WTC11 (cell line): ENCODE measurements around the gene ZNF519. TPM values are rescaled to one million over a fixed set of nuclear protein-coding genes. Genes with fewer than 3 reads are reported as not detected.
A peak's percentile ranks its signal among the peaks of the same experiment; 100 is the strongest.

Source experiments
- ATAC-seq: fragments of 200-7000 bp; cut with Tn5 transposase; 2 replicates; pipeline ENCODE4 v1.10.0; 2021; ENCODE audit warnings: mild to moderate bottlenecking, moderate library complexity
- CTCF ChIA-PET: fragments of 300-600 bp; sonication (Branson Sonifier 250); formaldehyde crosslinking; loops from one replicate; lab custom pipeline; 2021; ENCODE audit warnings: antibody characterized with exemption; lab: Charles Lee
- POLR2A ChIA-PET: fragments of 350-600 bp; sonication (Branson Sonifier 250); formaldehyde crosslinking; loops from one replicate; lab custom pipeline; 2021; ENCODE audit warnings: antibody characterized with exemption; lab: Charles Lee
- DNase-seq: peaks from one replicate; pipeline ENCODE4 v3.0.0; 2021; ENCODE audit warnings: low spot score
- H3K27ac Mint-ChIP-seq: 2 replicates; pipeline ENCODE4 v1.8.0; 2021; ENCODE audit warnings: mixed read lengths
- H3K27me3 Mint-ChIP-seq: 2 replicates; pipeline ENCODE4 v1.8.0; 2021; ENCODE audit warnings: low read depth, mild to moderate bottlenecking, moderate library complexity, mixed read lengths
- H3K36me3 Mint-ChIP-seq: 2 replicates; pipeline ENCODE4 v1.8.0; 2021; ENCODE audit warnings: mixed read lengths
- H3K4me1 Mint-ChIP-seq: 2 replicates; pipeline ENCODE4 v1.8.0; 2022; ENCODE audit warnings: mixed read lengths
- H3K4me3 Mint-ChIP-seq: 2 replicates; pipeline ENCODE4 v1.8.0; 2021; ENCODE audit warnings: mild to moderate bottlenecking, moderate library complexity, mixed read lengths
- H3K9me3 Mint-ChIP-seq: 2 replicates; pipeline ENCODE4 v1.8.0; 2021; ENCODE audit warnings: mixed read lengths
- ATF1 ChIP-seq: sonication (generic); formaldehyde crosslinking; IDR thresholded peaks from 2 replicates; pipeline ENCODE4 v1.8.1; 2023; ENCODE audit warnings: mild to moderate bottlenecking, moderate library complexity, missing genetic modification reagents
- CBFB ChIP-seq: sonication (generic); formaldehyde crosslinking; IDR thresholded peaks from 2 replicates; pipeline ENCODE4 v1.8.1; 2022; ENCODE audit warnings: mild to moderate bottlenecking, low read depth, missing genetic modification reagents
- ESRRA ChIP-seq: sonication (generic); formaldehyde crosslinking; IDR thresholded peaks from 2 replicates; pipeline ENCODE4 v1.8.1; 2022; ENCODE audit warnings: mild to moderate bottlenecking, missing genetic modification reagents, borderline replicate concordance
- HMGA2 ChIP-seq: fragments of 250-450 bp; sonication (Bioruptor Pico); IDR thresholded peaks from 2 replicates; pipeline ENCODE4 v1.4.0; 2021; ENCODE audit warnings: mild to moderate bottlenecking, moderate library complexity
- KAT7 ChIP-seq: sonication (generic); formaldehyde crosslinking; IDR thresholded peaks from 2 replicates; pipeline ENCODE4 v1.8.1; 2023; ENCODE audit warnings: missing genetic modification reagents, mild to moderate bottlenecking, borderline replicate concordance
- SMAD3 ChIP-seq: sonication (generic); formaldehyde crosslinking; IDR thresholded peaks from 2 replicates; pipeline ENCODE4 v1.8.0; 2022; ENCODE audit warnings: missing genetic modification reagents, mild to moderate bottlenecking, borderline replicate concordance
- SP1 ChIP-seq: sonication (generic); formaldehyde crosslinking; conservative IDR thresholded peaks from 2 replicates; pipeline ENCODE4 v1.8.1; 2022; ENCODE audit warnings: missing genetic modification reagents
- ZBTB21 ChIP-seq: sonication (generic); formaldehyde crosslinking; IDR thresholded peaks from 2 replicates; pipeline ENCODE4 v1.8.1; 2023; ENCODE audit warnings: mild to moderate bottlenecking, missing genetic modification reagents, borderline replicate concordance
- ZNF671 ChIP-seq: fragments of 250-450 bp; sonication (Bioruptor Pico); IDR thresholded peaks from 2 replicates; pipeline ENCODE4 v1.8.0; 2021; ENCODE audit warnings: mild to moderate bottlenecking
- total RNA-seq: library from RNA; stranded (reverse); gene quantifications from 3 replicates; pipeline ENCODE4 v1.2.3, GENCODE V29; 2021
- TF ChIP-seq, protein P1 (sequence below): sonication (generic); formaldehyde crosslinking; IDR thresholded peaks from 2 replicates; pipeline ENCODE4 v1.8.0; 2022; ENCODE audit warnings: missing genetic modification reagents
- TF ChIP-seq, protein P2 (sequence below): fragments of 250-450 bp; sonication (Bioruptor Pico); IDR thresholded peaks from 2 replicates; pipeline ENCODE4 v2.1.2; 2022; ENCODE audit warnings: mild to moderate bottlenecking, moderate library complexity
- TF ChIP-seq, protein P3 (sequence below): sonication (generic); formaldehyde crosslinking; IDR thresholded peaks from 2 replicates; pipeline ENCODE4 v1.8.1; 2023; ENCODE audit warnings: mild to moderate bottlenecking, missing genetic modification reagents
- TF ChIP-seq, protein P4 (sequence below): sonication (generic); formaldehyde crosslinking; IDR thresholded peaks from 2 replicates; pipeline ENCODE4 v1.8.0; 2023; ENCODE audit warnings: missing genetic modification reagents, mild to moderate bottlenecking, borderline replicate concordance
- TF ChIP-seq, protein P5 (sequence below): fragments of 250-450 bp; sonication (Bioruptor Pico); IDR thresholded peaks from 2 replicates; pipeline ENCODE4 v1.9.0; 2021; ENCODE audit warnings: mild to moderate bottlenecking
- TF ChIP-seq, protein P6 (sequence below): sonication (generic); formaldehyde crosslinking; IDR thresholded peaks from 2 replicates; pipeline ENCODE4 v1.8.0; 2023; ENCODE audit warnings: mild to moderate bottlenecking, missing genetic modification reagents
- TF ChIP-seq, protein P7 (sequence below): sonication (generic); formaldehyde crosslinking; IDR thresholded peaks from 2 replicates; pipeline ENCODE4 v1.8.1; 2023; ENCODE audit warnings: mild to moderate bottlenecking, missing genetic modification reagents, borderline replicate concordance

Gene ZNF519
- total RNA-seq, 1 experiment from 2014 or later: 32.1 TPM

DNA sequence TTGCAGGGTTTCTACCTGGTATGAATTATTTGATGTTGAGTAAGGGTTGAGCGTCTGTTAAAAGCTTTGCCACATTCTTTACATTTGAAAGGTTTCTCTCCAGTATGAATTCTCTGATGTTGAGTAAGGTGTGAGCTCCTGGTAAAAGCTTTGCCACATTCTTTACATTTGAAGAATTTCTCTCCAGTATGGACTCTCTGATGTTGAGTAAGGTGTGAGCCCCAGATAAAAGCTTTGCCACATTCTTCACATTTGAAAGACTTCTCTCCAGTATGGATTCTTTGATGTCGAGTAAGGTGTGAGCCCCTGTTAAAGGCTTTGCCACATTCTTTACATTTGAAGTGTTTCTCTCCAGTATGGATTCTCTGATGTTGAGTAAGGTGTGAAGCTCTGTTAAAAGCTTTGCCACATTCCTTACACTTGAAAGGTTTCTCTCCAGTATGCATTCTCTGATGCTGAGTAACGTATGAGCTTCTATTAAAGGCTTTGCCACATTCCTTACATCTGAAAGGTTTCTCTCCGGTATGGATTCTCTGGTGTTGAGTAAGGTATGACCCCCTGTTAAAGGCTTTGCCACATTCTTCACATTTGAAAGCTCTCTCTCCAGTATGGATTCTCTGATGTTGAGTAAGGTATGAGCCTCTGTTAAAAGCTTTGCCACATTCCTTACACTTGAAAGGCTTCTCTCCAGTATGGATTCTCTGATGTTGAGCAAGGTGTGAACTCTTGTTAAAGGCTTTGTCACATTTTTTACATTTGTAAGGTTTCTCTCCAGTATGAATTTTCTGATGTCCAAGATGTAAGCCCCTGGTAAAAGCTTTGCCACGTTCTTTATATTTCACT lies 27.1 kb downstream of the ZNF519 start:
- Mint-ChIP-seq H3K27me3 (no peaks in the 10 kb centered on the region; the same call in 1 of the 2 replicates), H3K27ac (peak overlapping the region; percentile 69), H3K9me3 (peaks cover 52% of the 10 kb centered on the region), H3K4me1 (peaks cover 13% of the 10 kb centered on the region), H3K36me3 (peaks cover 68% of the 10 kb centered on the region), H3K4me3 (no peak overlapping the region)
- no peak for DNase-seq
- ATAC-seq: peak; percentile 22; the same call in 1 of the 2 replicates
- ChIA-PET POLR2A (no interaction called here), CTCF (interaction anchor here (1.0 to 1.2 kb wide), 2 partner anchors 19 to 30 kb away, joined by 3 read pairs; no protein-coding TSS in a partner anchor)
- TF ChIP-seq SP1 (no peak), ATF1 (no peak), SMAD3 (no peak), CBFB (CRISPR knock-in tag) (no peak), KAT7 (CRISPR knock-in tag) (no peak), ZNF671 (CRISPR knock-in tag) (no peak), HMGA2 (no peak), ESRRA (CRISPR knock-in tag) (no peak), ZBTB21 (CRISPR knock-in tag) (no peak)
- TF ChIP-seq, protein P1, sequence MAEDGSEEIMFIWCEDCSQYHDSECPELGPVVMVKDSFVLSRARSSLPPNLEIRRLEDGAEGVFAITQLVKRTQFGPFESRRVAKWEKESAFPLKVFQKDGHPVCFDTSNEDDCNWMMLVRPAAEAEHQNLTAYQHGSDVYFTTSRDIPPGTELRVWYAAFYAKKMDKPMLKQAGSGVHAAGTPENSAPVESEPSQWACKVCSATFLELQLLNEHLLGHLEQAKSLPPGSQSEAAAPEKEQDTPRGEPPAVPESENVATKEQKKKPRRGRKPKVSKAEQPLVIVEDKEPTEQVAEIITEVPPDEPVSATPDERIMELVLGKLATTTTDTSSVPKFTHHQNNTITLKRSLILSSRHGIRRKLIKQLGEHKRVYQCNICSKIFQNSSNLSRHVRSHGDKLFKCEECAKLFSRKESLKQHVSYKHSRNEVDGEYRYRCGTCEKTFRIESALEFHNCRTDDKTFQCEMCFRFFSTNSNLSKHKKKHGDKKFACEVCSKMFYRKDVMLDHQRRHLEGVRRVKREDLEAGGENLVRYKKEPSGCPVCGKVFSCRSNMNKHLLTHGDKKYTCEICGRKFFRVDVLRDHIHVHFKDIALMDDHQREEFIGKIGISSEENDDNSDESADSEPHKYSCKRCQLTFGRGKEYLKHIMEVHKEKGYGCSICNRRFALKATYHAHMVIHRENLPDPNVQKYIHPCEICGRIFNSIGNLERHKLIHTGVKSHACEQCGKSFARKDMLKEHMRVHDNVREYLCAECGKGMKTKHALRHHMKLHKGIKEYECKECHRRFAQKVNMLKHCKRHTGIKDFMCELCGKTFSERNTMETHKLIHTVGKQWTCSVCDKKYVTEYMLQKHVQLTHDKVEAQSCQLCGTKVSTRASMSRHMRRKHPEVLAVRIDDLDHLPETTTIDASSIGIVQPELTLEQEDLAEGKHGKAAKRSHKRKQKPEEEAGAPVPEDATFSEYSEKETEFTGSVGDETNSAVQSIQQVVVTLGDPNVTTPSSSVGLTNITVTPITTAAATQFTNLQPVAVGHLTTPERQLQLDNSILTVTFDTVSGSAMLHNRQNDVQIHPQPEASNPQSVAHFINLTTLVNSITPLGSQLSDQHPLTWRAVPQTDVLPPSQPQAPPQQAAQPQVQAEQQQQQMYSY (CRISPR knock-in tag): no peak
- TF ChIP-seq, protein P2, sequence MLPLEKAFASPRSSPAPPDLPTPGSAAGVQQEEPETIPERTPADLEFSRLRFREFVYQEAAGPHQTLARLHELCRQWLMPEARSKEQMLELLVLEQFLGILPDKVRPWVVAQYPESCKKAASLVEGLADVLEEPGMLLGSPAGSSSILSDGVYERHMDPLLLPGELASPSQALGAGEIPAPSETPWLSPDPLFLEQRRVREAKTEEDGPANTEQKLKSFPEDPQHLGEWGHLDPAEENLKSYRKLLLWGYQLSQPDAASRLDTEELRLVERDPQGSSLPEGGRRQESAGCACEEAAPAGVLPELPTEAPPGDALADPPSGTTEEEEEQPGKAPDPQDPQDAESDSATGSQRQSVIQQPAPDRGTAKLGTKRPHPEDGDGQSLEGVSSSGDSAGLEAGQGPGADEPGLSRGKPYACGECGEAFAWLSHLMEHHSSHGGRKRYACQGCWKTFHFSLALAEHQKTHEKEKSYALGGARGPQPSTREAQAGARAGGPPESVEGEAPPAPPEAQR (CRISPR knock-in tag): no peak
- TF ChIP-seq, protein P3, sequence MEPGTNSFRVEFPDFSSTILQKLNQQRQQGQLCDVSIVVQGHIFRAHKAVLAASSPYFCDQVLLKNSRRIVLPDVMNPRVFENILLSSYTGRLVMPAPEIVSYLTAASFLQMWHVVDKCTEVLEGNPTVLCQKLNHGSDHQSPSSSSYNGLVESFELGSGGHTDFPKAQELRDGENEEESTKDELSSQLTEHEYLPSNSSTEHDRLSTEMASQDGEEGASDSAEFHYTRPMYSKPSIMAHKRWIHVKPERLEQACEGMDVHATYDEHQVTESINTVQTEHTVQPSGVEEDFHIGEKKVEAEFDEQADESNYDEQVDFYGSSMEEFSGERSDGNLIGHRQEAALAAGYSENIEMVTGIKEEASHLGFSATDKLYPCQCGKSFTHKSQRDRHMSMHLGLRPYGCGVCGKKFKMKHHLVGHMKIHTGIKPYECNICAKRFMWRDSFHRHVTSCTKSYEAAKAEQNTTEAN (CRISPR knock-in tag): no peak
- TF ChIP-seq, protein P4, sequence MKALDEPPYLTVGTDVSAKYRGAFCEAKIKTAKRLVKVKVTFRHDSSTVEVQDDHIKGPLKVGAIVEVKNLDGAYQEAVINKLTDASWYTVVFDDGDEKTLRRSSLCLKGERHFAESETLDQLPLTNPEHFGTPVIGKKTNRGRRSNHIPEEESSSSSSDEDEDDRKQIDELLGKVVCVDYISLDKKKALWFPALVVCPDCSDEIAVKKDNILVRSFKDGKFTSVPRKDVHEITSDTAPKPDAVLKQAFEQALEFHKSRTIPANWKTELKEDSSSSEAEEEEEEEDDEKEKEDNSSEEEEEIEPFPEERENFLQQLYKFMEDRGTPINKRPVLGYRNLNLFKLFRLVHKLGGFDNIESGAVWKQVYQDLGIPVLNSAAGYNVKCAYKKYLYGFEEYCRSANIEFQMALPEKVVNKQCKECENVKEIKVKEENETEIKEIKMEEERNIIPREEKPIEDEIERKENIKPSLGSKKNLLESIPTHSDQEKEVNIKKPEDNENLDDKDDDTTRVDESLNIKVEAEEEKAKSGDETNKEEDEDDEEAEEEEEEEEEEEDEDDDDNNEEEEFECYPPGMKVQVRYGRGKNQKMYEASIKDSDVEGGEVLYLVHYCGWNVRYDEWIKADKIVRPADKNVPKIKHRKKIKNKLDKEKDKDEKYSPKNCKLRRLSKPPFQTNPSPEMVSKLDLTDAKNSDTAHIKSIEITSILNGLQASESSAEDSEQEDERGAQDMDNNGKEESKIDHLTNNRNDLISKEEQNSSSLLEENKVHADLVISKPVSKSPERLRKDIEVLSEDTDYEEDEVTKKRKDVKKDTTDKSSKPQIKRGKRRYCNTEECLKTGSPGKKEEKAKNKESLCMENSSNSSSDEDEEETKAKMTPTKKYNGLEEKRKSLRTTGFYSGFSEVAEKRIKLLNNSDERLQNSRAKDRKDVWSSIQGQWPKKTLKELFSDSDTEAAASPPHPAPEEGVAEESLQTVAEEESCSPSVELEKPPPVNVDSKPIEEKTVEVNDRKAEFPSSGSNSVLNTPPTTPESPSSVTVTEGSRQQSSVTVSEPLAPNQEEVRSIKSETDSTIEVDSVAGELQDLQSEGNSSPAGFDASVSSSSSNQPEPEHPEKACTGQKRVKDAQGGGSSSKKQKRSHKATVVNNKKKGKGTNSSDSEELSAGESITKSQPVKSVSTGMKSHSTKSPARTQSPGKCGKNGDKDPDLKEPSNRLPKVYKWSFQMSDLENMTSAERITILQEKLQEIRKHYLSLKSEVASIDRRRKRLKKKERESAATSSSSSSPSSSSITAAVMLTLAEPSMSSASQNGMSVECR (CRISPR knock-in tag): no peak
- TF ChIP-seq, protein P5, sequence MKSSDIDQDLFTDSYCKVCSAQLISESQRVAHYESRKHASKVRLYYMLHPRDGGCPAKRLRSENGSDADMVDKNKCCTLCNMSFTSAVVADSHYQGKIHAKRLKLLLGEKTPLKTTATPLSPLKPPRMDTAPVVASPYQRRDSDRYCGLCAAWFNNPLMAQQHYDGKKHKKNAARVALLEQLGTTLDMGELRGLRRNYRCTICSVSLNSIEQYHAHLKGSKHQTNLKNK (CRISPR knock-in tag): no peak
- TF ChIP-seq, protein P6, sequence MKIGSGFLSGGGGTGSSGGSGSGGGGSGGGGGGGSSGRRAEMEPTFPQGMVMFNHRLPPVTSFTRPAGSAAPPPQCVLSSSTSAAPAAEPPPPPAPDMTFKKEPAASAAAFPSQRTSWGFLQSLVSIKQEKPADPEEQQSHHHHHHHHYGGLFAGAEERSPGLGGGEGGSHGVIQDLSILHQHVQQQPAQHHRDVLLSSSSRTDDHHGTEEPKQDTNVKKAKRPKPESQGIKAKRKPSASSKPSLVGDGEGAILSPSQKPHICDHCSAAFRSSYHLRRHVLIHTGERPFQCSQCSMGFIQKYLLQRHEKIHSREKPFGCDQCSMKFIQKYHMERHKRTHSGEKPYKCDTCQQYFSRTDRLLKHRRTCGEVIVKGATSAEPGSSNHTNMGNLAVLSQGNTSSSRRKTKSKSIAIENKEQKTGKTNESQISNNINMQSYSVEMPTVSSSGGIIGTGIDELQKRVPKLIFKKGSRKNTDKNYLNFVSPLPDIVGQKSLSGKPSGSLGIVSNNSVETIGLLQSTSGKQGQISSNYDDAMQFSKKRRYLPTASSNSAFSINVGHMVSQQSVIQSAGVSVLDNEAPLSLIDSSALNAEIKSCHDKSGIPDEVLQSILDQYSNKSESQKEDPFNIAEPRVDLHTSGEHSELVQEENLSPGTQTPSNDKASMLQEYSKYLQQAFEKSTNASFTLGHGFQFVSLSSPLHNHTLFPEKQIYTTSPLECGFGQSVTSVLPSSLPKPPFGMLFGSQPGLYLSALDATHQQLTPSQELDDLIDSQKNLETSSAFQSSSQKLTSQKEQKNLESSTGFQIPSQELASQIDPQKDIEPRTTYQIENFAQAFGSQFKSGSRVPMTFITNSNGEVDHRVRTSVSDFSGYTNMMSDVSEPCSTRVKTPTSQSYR: no peak
- TF ChIP-seq, protein P7, sequence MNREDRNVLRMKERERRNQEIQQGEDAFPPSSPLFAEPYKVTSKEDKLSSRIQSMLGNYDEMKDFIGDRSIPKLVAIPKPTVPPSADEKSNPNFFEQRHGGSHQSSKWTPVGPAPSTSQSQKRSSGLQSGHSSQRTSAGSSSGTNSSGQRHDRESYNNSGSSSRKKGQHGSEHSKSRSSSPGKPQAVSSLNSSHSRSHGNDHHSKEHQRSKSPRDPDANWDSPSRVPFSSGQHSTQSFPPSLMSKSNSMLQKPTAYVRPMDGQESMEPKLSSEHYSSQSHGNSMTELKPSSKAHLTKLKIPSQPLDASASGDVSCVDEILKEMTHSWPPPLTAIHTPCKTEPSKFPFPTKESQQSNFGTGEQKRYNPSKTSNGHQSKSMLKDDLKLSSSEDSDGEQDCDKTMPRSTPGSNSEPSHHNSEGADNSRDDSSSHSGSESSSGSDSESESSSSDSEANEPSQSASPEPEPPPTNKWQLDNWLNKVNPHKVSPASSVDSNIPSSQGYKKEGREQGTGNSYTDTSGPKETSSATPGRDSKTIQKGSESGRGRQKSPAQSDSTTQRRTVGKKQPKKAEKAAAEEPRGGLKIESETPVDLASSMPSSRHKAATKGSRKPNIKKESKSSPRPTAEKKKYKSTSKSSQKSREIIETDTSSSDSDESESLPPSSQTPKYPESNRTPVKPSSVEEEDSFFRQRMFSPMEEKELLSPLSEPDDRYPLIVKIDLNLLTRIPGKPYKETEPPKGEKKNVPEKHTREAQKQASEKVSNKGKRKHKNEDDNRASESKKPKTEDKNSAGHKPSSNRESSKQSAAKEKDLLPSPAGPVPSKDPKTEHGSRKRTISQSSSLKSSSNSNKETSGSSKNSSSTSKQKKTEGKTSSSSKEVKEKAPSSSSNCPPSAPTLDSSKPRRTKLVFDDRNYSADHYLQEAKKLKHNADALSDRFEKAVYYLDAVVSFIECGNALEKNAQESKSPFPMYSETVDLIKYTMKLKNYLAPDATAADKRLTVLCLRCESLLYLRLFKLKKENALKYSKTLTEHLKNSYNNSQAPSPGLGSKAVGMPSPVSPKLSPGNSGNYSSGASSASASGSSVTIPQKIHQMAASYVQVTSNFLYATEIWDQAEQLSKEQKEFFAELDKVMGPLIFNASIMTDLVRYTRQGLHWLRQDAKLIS (CRISPR knock-in tag): no peak
